Measurements from ENCODE around the gene PIK3AP1. TPM values are rescaled to one million over a fixed set of nuclear protein-coding genes. Genes with fewer than 3 reads are reported as not detected.
A peak's percentile ranks its signal among the peaks of the same experiment; 100 is the strongest.

PIK3AP1 gene
- total and polyA plus RNA-seq, 10 of the 15 experiments (the other 5 are each of a cell fraction or from before 2014, with no cell fraction given): 26.2 to 306 (median 119) TPM

GRCh38 chr10:96585736-96586418, 134.4 kb downstream of the PIK3AP1 start:
- ChIA-PET RAD21 (ENCODE audit: unreplicated experiment) (interaction anchor here (1.0 to 1.4 kb wide), 3 partner anchors 23 to 160 kb away, joined by 3 read pairs; no protein-coding TSS in a partner anchor), POLR2A (no interaction called here), SMC1A (ENCODE audit: uncharacterized antibody, unreplicated experiment) (interaction anchor here (0.6 to 1.5 kb wide), 3 partner anchors 10 to 135 kb away, joined by 3 to 6 read pairs (median 3); partner anchors contain the start of gene PIK3AP1), CTCF (interaction anchor here (1.4 kb wide), 1 partner anchor 12 kb away, joined by 3 read pairs; no protein-coding TSS in a partner anchor)
- Histone ChIP-seq H3K4me2 (ENCODE audit: control insufficient read depth, insufficient read depth) (peak overlapping the region; percentile 72), H3K4me1 (ENCODE audit: control insufficient read depth, insufficient read depth, low read length) (peaks cover 22% of the 10 kb centered on the region), H3K9ac (ENCODE audit: control insufficient read depth, insufficient read depth, low read length) (peak overlapping the region; percentile 86), H3K36me3 (ENCODE audit: control insufficient read depth in 2 of 2, insufficient read depth in 2 of 2, low read length in 1 of 2) (no peaks in the 10 kb centered on the region; a peak in 1 of 4 replicates), H3K4me3 (peak overlapping the region; percentile 72), H3K27ac (ENCODE audit: control insufficient read depth, insufficient read depth) (peak overlapping the region; percentile 96), H3K79me2 (ENCODE audit: control insufficient read depth, insufficient read depth, low read length) (peaks cover 63% of the 10 kb centered on the region), H2AFZ (ENCODE audit: control insufficient read depth, low read depth, low read length) (peak overlapping the region; percentile 48), H3K27me3 (replicated peaks in 1 of 2; ENCODE audit: control insufficient read depth in 2 of 2, insufficient read depth in 2 of 2, low read length in 1 of 2) (no peaks in the 10 kb centered on the region), H3K9me3 (replicated peaks; ENCODE audit: control insufficient read depth, insufficient read depth, low read length) (no peaks in the 10 kb centered on the region), H4K20me1 (ENCODE audit: control insufficient read depth, insufficient read depth) (no peaks in the 10 kb centered on the region)
- ATAC-seq (peak; percentile 20), FAIRE-seq (no peak), DNase-seq (ENCODE audit: low read depth, low spot score) (no peak)
- 2% methylated on average over 20 of the region's 20 CpGs for WGBS (ENCODE audit: insufficient coverage, insufficient replicate concordance, low lambda C conversion rate, missing lambda C conversion rate)
- in situ Hi-C loops (cut with MboI) (no loop called here), intact Hi-C loops (cut with micrococcal nuclease; ENCODE audit: unreplicated experiment) (loop anchor here (5.0 to 10.0 kb wide), 3 partner anchors 129 to 246 kb away; partner anchors contain the start of gene LCOR)
- no TSS peak for BruUV-seq (replicated peaks)
- TF ChIP-seq CREB1 (IDR thresholded peaks at IDR 0.05; ENCODE audit: low read depth) (peak; percentile 5; the same call in 1 of the 2 replicates), POU2F2 (IDR thresholded peaks at IDR 0.05; ENCODE audit: borderline replicate concordance, low read depth, low read length) (0 out of 3 replicates have a peak, but pooled peaks have one; percentile 13), FOXM1 (IDR thresholded peaks at IDR 0.05; ENCODE audit: low read depth, low read length) (no peak), CBFB (IDR thresholded peaks at IDR 0.05; ENCODE audit: low read depth) (0 out of 2 replicates have a peak, but pooled peaks have one; percentile 12), EED (IDR thresholded peaks at IDR 0.05; ENCODE audit: low read depth) (no peak), HDGF (IDR thresholded peaks at IDR 0.05) (no peak), PBX3 (IDR thresholded peaks at IDR 0.05; ENCODE audit: insufficient replicate concordance, low read depth, low read length) (peak; percentile 60), GABPA (IDR thresholded peaks at IDR 0.05; ENCODE audit: low read depth) (no peak), RUNX3 (IDR thresholded peaks at IDR 0.05; ENCODE audit: low read length) (peak; percentile 54), MEF2B (IDR thresholded peaks at IDR 0.05; ENCODE audit: partially characterized antibody, poor library complexity, severe bottlenecking) (peak; percentile 41), POLR2AphosphoS5 (IDR thresholded peaks at IDR 0.05; ENCODE audit: low read length) (peak; percentile 56; the same call in 1 of the 2 replicates), YY1 (IDR thresholded peaks at IDR 0.05; ENCODE audit: low read depth, low read length) (0 out of 2 replicates have a peak, but pooled peaks have one; percentile 17), BHLHE40 (IDR thresholded peaks at IDR 0.05; ENCODE audit: borderline replicate concordance in 1 of 2, low read depth in 2 of 2, low read length in 1 of 2) (peak; percentile 62 to 77; a peak in 3 of 4 replicates), CUX1 (IDR thresholded peaks at IDR 0.05; ENCODE audit: insufficient replicate concordance, low read depth, low read length) (no peak), NRF1 (conservative IDR thresholded peaks at IDR 0.05; ENCODE audit: low read depth, low read length) (no peak), STAT1 (conservative IDR thresholded peaks at IDR 0.05) (no peak)

Measured in GM12878 (cell line).